IMR-90 (cell line): ENCODE data around the gene ZNF630.

Experiments used
- ELK1 ChIP-seq: fragments of 150-350 bp; IDR thresholded peaks from 2 replicates; pipeline ENCODE4 v1.6.1; 2016; ENCODE audit warnings: low read depth, mild to moderate bottlenecking, low read length, moderate library complexity, borderline replicate concordance
- POLR2A ChIP-seq: IDR thresholded peaks from 2 replicates; pipeline ENCODE4 v1.6.1; 2012; ENCODE audit warnings: mild to moderate bottlenecking, low read depth, low read length
- RFX5 ChIP-seq: IDR thresholded peaks from 2 replicates; pipeline ENCODE4 v1.8.0; 2012; ENCODE audit warnings: low read depth, mild to moderate bottlenecking, low read length, moderate library complexity
- USF2 ChIP-seq: fragments of 150-350 bp; IDR thresholded peaks from 2 replicates; pipeline ENCODE4 v1.6.1; 2017; ENCODE audit warnings: mild to moderate bottlenecking, antibody characterized with exemption, low read length, low read depth
- TF ChIP-seq, protein P1 (sequence below): conservative IDR thresholded peaks from 2 replicates; pipeline ENCODE4 v1.5.1; 2012; ENCODE audit warnings: mild to moderate bottlenecking, low read depth, low read length, improper control_type of control experiment

DNA sequence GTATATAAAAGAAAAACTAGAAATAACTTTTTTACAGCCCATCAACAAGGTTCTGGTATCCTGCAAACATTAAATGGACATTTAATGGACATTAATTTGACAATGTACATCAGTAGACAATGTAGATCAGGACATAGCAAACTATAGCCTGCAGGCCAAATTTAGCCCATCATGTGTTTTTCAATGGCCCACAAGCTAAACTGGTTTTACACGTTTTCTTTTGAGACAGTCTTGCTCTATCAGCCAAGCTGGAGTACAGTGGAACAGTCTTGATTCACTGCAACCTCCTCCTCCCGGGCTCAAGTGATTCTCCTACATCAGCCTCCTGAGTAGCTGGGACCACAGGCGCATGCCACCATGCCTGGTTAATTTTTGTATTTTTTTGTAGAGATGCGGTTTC, 7.2 kb downstream of the ZNF630 start:
- TF ChIP-seq POLR2A (no peak), ELK1 (no peak), RFX5 (no peak), USF2 (no peak)
- TF ChIP-seq, protein P1, sequence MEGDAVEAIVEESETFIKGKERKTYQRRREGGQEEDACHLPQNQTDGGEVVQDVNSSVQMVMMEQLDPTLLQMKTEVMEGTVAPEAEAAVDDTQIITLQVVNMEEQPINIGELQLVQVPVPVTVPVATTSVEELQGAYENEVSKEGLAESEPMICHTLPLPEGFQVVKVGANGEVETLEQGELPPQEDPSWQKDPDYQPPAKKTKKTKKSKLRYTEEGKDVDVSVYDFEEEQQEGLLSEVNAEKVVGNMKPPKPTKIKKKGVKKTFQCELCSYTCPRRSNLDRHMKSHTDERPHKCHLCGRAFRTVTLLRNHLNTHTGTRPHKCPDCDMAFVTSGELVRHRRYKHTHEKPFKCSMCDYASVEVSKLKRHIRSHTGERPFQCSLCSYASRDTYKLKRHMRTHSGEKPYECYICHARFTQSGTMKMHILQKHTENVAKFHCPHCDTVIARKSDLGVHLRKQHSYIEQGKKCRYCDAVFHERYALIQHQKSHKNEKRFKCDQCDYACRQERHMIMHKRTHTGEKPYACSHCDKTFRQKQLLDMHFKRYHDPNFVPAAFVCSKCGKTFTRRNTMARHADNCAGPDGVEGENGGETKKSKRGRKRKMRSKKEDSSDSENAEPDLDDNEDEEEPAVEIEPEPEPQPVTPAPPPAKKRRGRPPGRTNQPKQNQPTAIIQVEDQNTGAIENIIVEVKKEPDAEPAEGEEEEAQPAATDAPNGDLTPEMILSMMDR = no peak
